Suprapubic skin (tissue), 4 donors: ENCODE measurements around the gene NDUFAF3. TPM values are rescaled to one million over a fixed set of nuclear protein-coding genes. Genes with fewer than 3 reads are reported as not detected.

ENCODE experiments used
- DNase-seq, 2 donors: peaks; one replicate each; pipeline ENCODE4 v3.0.0-alpha.2; 2019; ENCODE audit warnings: low spot score in 2 of 2
- H3K27ac ChIP-seq: fragments of 200-600 bp; sonication (generic); one replicate; pipeline ENCODE4 v1.5.1; 2019
- H3K27me3 ChIP-seq: fragments of 200-600 bp; sonication (generic); one replicate; pipeline ENCODE4 v1.5.1; 2019
- H3K36me3 ChIP-seq: fragments of 200-600 bp; sonication (generic); one replicate; pipeline ENCODE4 v1.5.1; 2019
- H3K4me1 ChIP-seq: fragments of 200-600 bp; sonication (generic); one replicate; pipeline ENCODE4 v1.5.1; 2019
- H3K4me3 ChIP-seq: fragments of 200-600 bp; sonication (generic); one replicate; pipeline ENCODE4 v1.5.1; 2019; ENCODE audit warnings: mild to moderate bottlenecking
- H3K9me3 ChIP-seq: fragments of 200-600 bp; sonication (generic); one replicate; pipeline ENCODE4 v1.5.1; 2019
- EP300 ChIP-seq: sonication (generic); formaldehyde crosslinking; IDR thresholded peaks from one replicate; pipeline ENCODE4 v1.6.1; 2017; ENCODE audit warnings: antibody characterized with exemption
- POLR2A ChIP-seq, 2 donors: fragments of 450-650 bp; IDR thresholded peaks; one replicate each; pipeline ENCODE4 v1.6.1; 2017; ENCODE audit warnings: antibody characterized with exemption in 2 of 2, mild to moderate bottlenecking in 2 of 2, moderate library complexity in 2 of 2
- POLR2AphosphoS5 ChIP-seq, 3 donors: sonication (generic); formaldehyde crosslinking; IDR thresholded peaks; one replicate each; pipeline ENCODE4 v1.6.1; 2017; ENCODE audit warnings: antibody characterized with exemption in 3 of 3
- WGBS: methylation state at CpG from one replicate; pipeline ENCODE4 v1.1.5; 2018; 5-methylcytosine and 5-hydroxymethylcytosine counted together
- total RNA-seq, 4 donors: library from RNA; depleted of rRNA; stranded (reverse); fragments of >200 nt; gene quantifications; one replicate each; pipeline ENCODE4 v1.1.0, GENCODE V29; 2016
- TF ChIP-seq, protein P1 (sequence below), 2 donors: fragments of 200-600 bp in 1 of 2; fragments of 450-650 bp in 1 of 2; sonication (generic) in 1 of 2; IDR thresholded peaks; one replicate each; pipeline ENCODE4 v1.5.1; 2016 to 2019; ENCODE audit warnings: antibody characterized with exemption in 2 of 2, mild to moderate bottlenecking in 1 of 2, moderate library complexity in 1 of 2

The NDUFAF3 gene
- total RNA-seq, 4 donors from 2014 or later: 45.0 to 104 (median 63.1) TPM

DNA sequence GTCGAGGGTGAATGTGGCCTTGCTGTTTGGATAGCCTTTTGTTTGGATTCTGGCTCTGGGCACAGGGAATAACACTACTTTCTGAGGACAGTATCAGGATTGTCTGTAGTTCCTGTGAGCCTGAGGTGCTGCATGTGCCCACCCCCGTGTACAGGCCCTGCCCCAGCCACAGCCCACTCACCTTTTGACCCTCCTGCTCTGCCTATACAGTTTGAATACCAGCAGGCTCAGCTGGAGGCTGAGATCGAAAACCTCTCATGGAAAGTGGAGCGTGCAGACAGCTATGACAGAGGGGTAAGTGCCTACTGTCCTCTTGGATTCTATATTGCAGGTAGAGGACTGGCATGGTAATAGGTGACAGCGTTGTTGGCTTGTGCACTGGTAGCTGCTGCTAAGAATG is 39.2 kb upstream of the NDUFAF3 start:
- peaks cover 76% of the 10 kb centered on the region for H3K36me3 ChIP-seq
- WGBS: 82% methylated on average over 5 of the region's 5 CpGs

DNA sequence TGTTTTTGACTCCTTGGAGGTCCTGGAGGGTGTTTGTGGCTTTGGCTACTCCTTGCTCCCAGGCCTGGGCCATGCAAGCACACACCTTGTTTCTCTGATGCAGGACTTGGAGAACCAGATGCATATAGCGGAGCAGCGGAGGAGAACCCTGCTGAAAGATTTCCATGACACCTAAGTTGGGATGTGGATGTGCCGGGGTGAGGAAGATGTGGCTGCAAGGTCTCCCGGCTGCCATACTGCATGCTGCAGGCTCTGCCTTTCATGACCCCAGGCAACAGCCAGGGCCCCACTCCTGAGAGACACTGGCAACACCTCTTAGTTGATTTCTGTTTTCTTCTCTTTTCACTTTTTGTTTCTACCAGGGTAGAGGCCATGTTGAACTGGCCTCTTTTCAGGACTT is 38.8 kb upstream of the NDUFAF3 start:
- Histone ChIP-seq H3K9me3 (no peaks in the 10 kb centered on the region), H3K4me1 (peaks cover 4% of the 10 kb centered on the region), H3K36me3 (peaks cover 72% of the 10 kb centered on the region), H3K4me3 (no peak overlapping the region), H3K27me3 (no peaks in the 10 kb centered on the region), H3K27ac (no peak overlapping the region)
- TF ChIP-seq POLR2AphosphoS5 (IDR thresholded peaks at IDR 0.05) (no peak), POLR2A (IDR thresholded peaks at IDR 0.05) (no peak), EP300 (no peak)
- TF ChIP-seq, protein P1, sequence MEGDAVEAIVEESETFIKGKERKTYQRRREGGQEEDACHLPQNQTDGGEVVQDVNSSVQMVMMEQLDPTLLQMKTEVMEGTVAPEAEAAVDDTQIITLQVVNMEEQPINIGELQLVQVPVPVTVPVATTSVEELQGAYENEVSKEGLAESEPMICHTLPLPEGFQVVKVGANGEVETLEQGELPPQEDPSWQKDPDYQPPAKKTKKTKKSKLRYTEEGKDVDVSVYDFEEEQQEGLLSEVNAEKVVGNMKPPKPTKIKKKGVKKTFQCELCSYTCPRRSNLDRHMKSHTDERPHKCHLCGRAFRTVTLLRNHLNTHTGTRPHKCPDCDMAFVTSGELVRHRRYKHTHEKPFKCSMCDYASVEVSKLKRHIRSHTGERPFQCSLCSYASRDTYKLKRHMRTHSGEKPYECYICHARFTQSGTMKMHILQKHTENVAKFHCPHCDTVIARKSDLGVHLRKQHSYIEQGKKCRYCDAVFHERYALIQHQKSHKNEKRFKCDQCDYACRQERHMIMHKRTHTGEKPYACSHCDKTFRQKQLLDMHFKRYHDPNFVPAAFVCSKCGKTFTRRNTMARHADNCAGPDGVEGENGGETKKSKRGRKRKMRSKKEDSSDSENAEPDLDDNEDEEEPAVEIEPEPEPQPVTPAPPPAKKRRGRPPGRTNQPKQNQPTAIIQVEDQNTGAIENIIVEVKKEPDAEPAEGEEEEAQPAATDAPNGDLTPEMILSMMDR (IDR thresholded peaks at IDR 0.05): no peak
- no peak for DNase-seq
- WGBS: 98% methylated on average over 4 of the region's 4 CpGs

More for the DNA sequence above, 39.2 kb upstream of the NDUFAF3 start:
- Histone ChIP-seq H3K4me1 (peaks cover 5% of the 10 kb centered on the region), H3K4me3 (no peak overlapping the region), H3K27me3 (no peaks in the 10 kb centered on the region), H3K27ac (no peak overlapping the region), H3K9me3 (no peaks in the 10 kb centered on the region)
- TF ChIP-seq POLR2A (IDR thresholded peaks at IDR 0.05) (no peak), POLR2AphosphoS5 (IDR thresholded peaks at IDR 0.05) (no peak), EP300 (no peak)
- TF ChIP-seq, protein P1 (IDR thresholded peaks at IDR 0.05): no peak
- DNase-seq: no peak

DNA sequence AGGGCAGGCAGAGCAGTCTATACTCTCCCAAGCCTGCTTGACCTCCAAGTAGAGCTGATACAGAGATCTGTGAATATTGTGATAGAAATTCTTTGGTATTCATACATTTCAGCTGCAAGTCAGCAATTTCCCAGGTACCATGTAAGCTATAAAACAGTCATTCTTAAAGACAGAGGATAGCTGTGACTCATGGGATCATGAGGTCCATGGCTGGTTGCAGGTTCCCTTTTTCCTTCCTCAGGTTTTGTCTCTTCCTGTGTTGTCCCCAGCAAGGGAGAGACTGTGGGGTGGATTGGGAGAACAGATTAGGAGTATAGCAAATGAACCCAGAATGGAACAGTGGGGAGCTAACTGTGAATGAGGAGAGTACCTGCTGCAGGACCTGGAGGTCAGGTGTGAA is 37.3 kb upstream of the NDUFAF3 start:
- Histone ChIP-seq H3K36me3 (peaks cover 61% of the 10 kb centered on the region), H3K27ac (no peak overlapping the region), H3K9me3 (no peaks in the 10 kb centered on the region), H3K4me3 (no peak overlapping the region), H3K27me3 (no peaks in the 10 kb centered on the region), H3K4me1 (peaks cover 13% of the 10 kb centered on the region)
- DNase-seq: no peak
- TF ChIP-seq POLR2AphosphoS5 (IDR thresholded peaks at IDR 0.05): no peak
- TF ChIP-seq, protein P1 (IDR thresholded peaks at IDR 0.05): no peak
- TF ChIP-seq POLR2A (IDR thresholded peaks at IDR 0.05): no peak
- TF ChIP-seq EP300: no peak

DNA sequence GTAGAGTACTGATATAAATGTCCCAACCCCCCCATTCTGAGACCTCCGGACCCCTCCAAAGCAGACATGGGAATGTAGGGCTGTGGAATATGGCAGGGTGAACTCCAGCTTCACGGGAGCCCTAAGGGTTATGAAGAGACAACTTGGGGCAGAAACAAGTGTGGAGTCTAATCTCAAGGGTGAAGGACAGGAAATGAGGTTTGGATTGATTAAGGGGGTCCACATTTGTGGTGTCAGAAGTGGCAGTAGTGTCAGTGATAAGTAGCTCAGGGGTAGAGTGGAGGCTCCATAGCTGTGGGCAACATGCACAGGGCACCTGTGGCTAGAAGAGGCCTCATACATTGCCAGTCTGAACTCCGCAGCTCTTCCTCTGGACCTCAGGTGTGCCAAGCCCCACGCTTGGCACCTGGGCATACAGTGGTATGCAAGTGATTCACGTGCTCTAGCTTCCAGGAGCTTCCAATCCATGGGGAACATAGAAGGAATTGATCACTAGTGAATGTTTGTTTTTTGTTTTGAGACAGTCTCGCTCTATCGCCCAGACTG is 36.0 kb upstream of the NDUFAF3 start:
- Histone ChIP-seq H3K27ac (no peak overlapping the region), H3K4me3 (no peak overlapping the region), H3K4me1 (peaks cover 23% of the 10 kb centered on the region), H3K9me3 (no peaks in the 10 kb centered on the region), H3K27me3 (no peaks in the 10 kb centered on the region), H3K36me3 (peaks cover 48% of the 10 kb centered on the region)
- 94% methylated on average over 7 of the region's 7 CpGs for whole genome bisulfite sequencing
- TF ChIP-seq POLR2A (IDR thresholded peaks at IDR 0.05) (no peak), POLR2AphosphoS5 (IDR thresholded peaks at IDR 0.05) (no peak)
- DNase-seq: no peak

DNA sequence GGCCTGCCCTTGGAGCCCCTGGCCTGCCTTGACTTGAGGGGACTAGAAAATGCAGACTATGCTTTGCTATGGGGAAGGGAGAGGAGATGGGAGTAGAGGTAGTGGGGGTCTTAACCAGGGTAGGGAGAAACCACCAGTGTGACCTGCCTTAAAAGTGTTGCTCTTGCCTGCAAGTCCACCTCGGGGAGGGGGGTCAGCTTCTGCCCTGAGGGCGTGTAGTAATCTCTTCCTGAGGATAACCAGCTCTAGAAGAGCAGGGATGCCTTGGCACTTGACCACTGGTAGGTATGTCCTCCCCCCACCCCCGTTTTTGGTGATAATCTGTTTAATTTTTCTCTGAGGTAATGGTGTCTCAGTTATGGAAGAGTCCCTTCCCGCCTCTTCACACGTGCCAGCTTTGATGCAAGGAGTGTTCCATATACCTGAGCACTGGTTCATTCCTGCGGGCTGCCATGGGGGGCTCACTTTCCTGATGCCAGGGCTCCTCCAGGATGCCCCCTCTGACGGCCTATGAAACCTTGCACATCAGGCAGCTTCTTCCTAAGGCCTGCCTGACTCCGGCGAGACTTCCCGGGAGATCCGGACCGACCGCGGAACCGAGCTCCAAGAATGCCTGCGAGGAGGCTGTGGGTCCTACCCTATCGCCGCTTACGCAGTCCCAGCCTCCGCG is 32.7 kb upstream of the NDUFAF3 start:
- WGBS: 13% methylated on average over 12 of the region's 21 CpGs
- H3K27me3 ChIP-seq: no peaks in the 10 kb centered on the region
- peak overlapping the region; percentile 94 for H3K27ac ChIP-seq
- H3K9me3 ChIP-seq: no peaks in the 10 kb centered on the region
- H3K36me3 ChIP-seq: peaks cover 22% of the 10 kb centered on the region
- peak in 1 of 2 donors; percentile 66 for DNase-seq
- TF ChIP-seq POLR2AphosphoS5 (IDR thresholded peaks at IDR 0.05) (no peak), EP300 (no peak), POLR2A (IDR thresholded peaks at IDR 0.05) (no peak)
- TF ChIP-seq, protein P1 (IDR thresholded peaks at IDR 0.05): no peak
- H3K4me1 ChIP-seq: peaks cover 38% of the 10 kb centered on the region
- peak overlapping the region; percentile 93 for H3K4me3 ChIP-seq
